IMR-90 (cell line): ENCODE measurements around the gene KLF16. TPM values are rescaled to one million over a fixed set of nuclear protein-coding genes. Genes with fewer than 3 reads are reported as not detected.

ENCODE experiments used
- ATAC-seq: fragments of 200-7000 bp; cut with Tn5 transposase; 2 replicates; pipeline ENCODE4 v1.9.1; 2020; ENCODE audit warnings: low read depth, mild to moderate bottlenecking, moderate library complexity
- BruUV-seq: library from RNA; stranded (reverse); fragments of 400-500 nt; replicated peaks from 2 replicates; lab custom pipeline; 2021; lab: Mats Ljungman, UMichigan
- CTCF ChIA-PET: fragments of 300-600 bp; formaldehyde crosslinking; extraction: SDS; loops from one replicate; lab custom pipeline; 2021; ENCODE audit warnings: antibody characterized with exemption; lab: Yijun Ruan, JAX
- POLR2A ChIA-PET: fragments of 300-600 bp; sonication (Branson Sonifier 250); formaldehyde crosslinking; loops from one replicate; lab custom pipeline; 2022; ENCODE audit warnings: antibody characterized with exemption; ENCODE audit not compliant: unreplicated experiment; lab: Charles Lee
- DNase-seq: peaks from one replicate; pipeline ENCODE4 v3.0.0; 2013
- H2AFZ ChIP-seq: replicated peaks from 2 replicates; pipeline ENCODE3; 2013; ENCODE audit warnings: low read length, mild to moderate bottlenecking; ENCODE audit not compliant: poor library complexity
- H2AK5ac ChIP-seq: 2 replicates; pipeline ENCODE4 v1.6.1; 2013; ENCODE audit warnings: low read depth, low read length, inconsistent platforms
- H2AK9ac ChIP-seq: replicated peaks from 2 replicates; pipeline ENCODE3; 2013; ENCODE audit warnings: mild to moderate bottlenecking, low read depth, low read length, moderate library complexity; ENCODE audit not compliant: poor library complexity
- H2BK120ac ChIP-seq: 2 replicates; pipeline ENCODE4 v1.6.1; 2013; ENCODE audit warnings: low read depth, low read length, inconsistent platforms
- H2BK15ac ChIP-seq: 3 replicates; pipeline ENCODE4 v1.6.1; 2013; ENCODE audit warnings: low read depth, low read length, inconsistent platforms
- H2BK20ac ChIP-seq: 2 replicates; pipeline ENCODE4 v1.6.1; 2013; ENCODE audit warnings: low read depth, mild to moderate bottlenecking, inconsistent platforms, low read length, moderate library complexity
- H2BK5ac ChIP-seq: 2 replicates; pipeline ENCODE4 v1.6.1; 2013; ENCODE audit warnings: mild to moderate bottlenecking, low read depth, low read length, inconsistent platforms; ENCODE audit not compliant: poor library complexity, severe bottlenecking
- H3K14ac ChIP-seq: replicated peaks from 2 replicates; pipeline ENCODE4 v1.6.1; 2013; ENCODE audit warnings: low read depth, low read length, inconsistent platforms
- H3K18ac ChIP-seq: 2 replicates; pipeline ENCODE4 v1.6.1; 2013; ENCODE audit warnings: low read depth, low read length, control low read depth
- H3K23ac ChIP-seq: 2 replicates; pipeline ENCODE4 v1.6.1; 2013; ENCODE audit warnings: low read depth, low read length, inconsistent platforms
- H3K27ac ChIP-seq: 2 replicates; pipeline ENCODE4 v1.5.1; 2013; ENCODE audit warnings: mild to moderate bottlenecking, control low read depth, low read length; ENCODE audit not compliant: insufficient read depth
- H3K27me3 ChIP-seq: 2 replicates; pipeline ENCODE4 v1.6.1; 2013; ENCODE audit warnings: low read length; ENCODE audit not compliant: control insufficient read depth, insufficient read depth
- H3K36me3 ChIP-seq: 2 replicates; pipeline ENCODE4 v1.6.1; 2013; ENCODE audit warnings: low read length, mixed read lengths; ENCODE audit not compliant: control insufficient read depth, insufficient read depth
- H3K4ac ChIP-seq: 2 replicates; pipeline ENCODE4 v1.6.1; 2013; ENCODE audit warnings: low read depth, low read length, inconsistent platforms
- H3K4me1 ChIP-seq: 2 replicates; pipeline ENCODE4 v1.6.1; 2013; ENCODE audit warnings: low read length, mixed read lengths; ENCODE audit not compliant: control insufficient read depth, insufficient read depth
- H3K4me2 ChIP-seq: 2 replicates; pipeline ENCODE4 v1.6.1; 2013; ENCODE audit warnings: low read depth, mild to moderate bottlenecking, control low read depth, low read length, moderate library complexity
- H3K4me3 ChIP-seq: 2 replicates; pipeline ENCODE4 v1.5.1; 2013; ENCODE audit warnings: low read depth, mild to moderate bottlenecking, control low read depth, low read length, moderate library complexity; ENCODE audit not compliant: insufficient read depth
- H3K56ac ChIP-seq: 2 replicates; pipeline ENCODE4 v1.6.1; 2013; ENCODE audit warnings: low read length, inconsistent platforms; ENCODE audit not compliant: insufficient read depth; ENCODE audit errors: extremely low read depth
- H3K79me1 ChIP-seq, 2 experiments: 2 replicates each; pipeline ENCODE4 v1.6.1; 2013; ENCODE audit warnings: low read length in 2 of 2, inconsistent platforms in 1 of 2, low read depth in 1 of 2
- H3K9ac ChIP-seq: 2 replicates; pipeline ENCODE4 v1.6.1; 2013; ENCODE audit warnings: low read depth, low read length, control low read depth
- H3K9me1 ChIP-seq: 2 replicates; pipeline ENCODE4 v1.6.1; 2013; ENCODE audit warnings: low read length, inconsistent platforms; ENCODE audit not compliant: insufficient read depth
- H3K9me3 ChIP-seq: 2 replicates; pipeline ENCODE4 v1.6.1; 2013; ENCODE audit warnings: low read length; ENCODE audit not compliant: control insufficient read depth, insufficient read depth
- H4K20me1 ChIP-seq: 2 replicates; pipeline ENCODE4 v1.6.1; 2013; ENCODE audit warnings: low read length, inconsistent platforms; ENCODE audit not compliant: insufficient read depth
- H4K5ac ChIP-seq: 2 replicates; pipeline ENCODE4 v1.6.1; 2013; ENCODE audit warnings: mild to moderate bottlenecking, low read depth, low read length, control low read depth
- H4K8ac ChIP-seq, 2 experiments: 2 replicates each; pipeline ENCODE4 v1.6.1; 2013; ENCODE audit warnings: low read depth in 2 of 2, low read length in 2 of 2, control low read depth in 1 of 2, inconsistent platforms in 1 of 2
- H4K91ac ChIP-seq: 2 replicates; pipeline ENCODE4 v1.6.1; 2013; ENCODE audit warnings: low read depth, low read length, inconsistent platforms; ENCODE audit not compliant: insufficient read depth
- BHLHE40 ChIP-seq: fragments of 150-350 bp; IDR thresholded peaks from 2 replicates; pipeline ENCODE4 v1.6.1; 2016; ENCODE audit warnings: mild to moderate bottlenecking, low read depth, low read length
- CEBPB ChIP-seq: IDR thresholded peaks from 2 replicates; pipeline ENCODE4 v1.6.1; 2012; ENCODE audit warnings: low read depth, low read length, improper control_type of control experiment
- CHD1 ChIP-seq: IDR thresholded peaks from 2 replicates; pipeline ENCODE4 v1.6.1; 2012; ENCODE audit warnings: low read depth, low read length, improper control_type of control experiment
- FOS ChIP-seq: fragments of 150-350 bp; IDR thresholded peaks from 2 replicates; pipeline ENCODE4 v1.6.1; 2016; ENCODE audit warnings: low read depth, low read length
- MAZ ChIP-seq: IDR thresholded peaks from 2 replicates; pipeline ENCODE4 v1.6.1; 2012; ENCODE audit warnings: low read depth, mild to moderate bottlenecking, low read length, improper control_type of control experiment, moderate library complexity, borderline replicate concordance
- MXI1 ChIP-seq: IDR thresholded peaks from 2 replicates; pipeline ENCODE4 v1.6.1; 2012; ENCODE audit warnings: low read depth, mild to moderate bottlenecking, low read length, moderate library complexity, borderline replicate concordance
- NFE2L2 ChIP-seq: fragments of 150-350 bp; IDR thresholded peaks from 2 replicates; pipeline ENCODE4 v1.6.1; 2016; ENCODE audit warnings: low read depth, mild to moderate bottlenecking, low read length
- POLR2A ChIP-seq: IDR thresholded peaks from 2 replicates; pipeline ENCODE4 v1.6.1; 2012; ENCODE audit warnings: mild to moderate bottlenecking, low read depth, low read length
- RAD21 ChIP-seq: IDR thresholded peaks from 2 replicates; pipeline ENCODE4 v1.6.1; 2012; ENCODE audit warnings: low read length, improper control_type of control experiment
- RCOR1 ChIP-seq: IDR thresholded peaks from 2 replicates; pipeline ENCODE4 v1.6.1; 2012; ENCODE audit warnings: mild to moderate bottlenecking, low read length, improper control_type of control experiment; ENCODE audit not compliant: insufficient replicate concordance
- RFX5 ChIP-seq: IDR thresholded peaks from 2 replicates; pipeline ENCODE4 v1.8.0; 2012; ENCODE audit warnings: low read depth, mild to moderate bottlenecking, low read length, moderate library complexity
- WGBS, 2 experiments: methylation state at CpG; one replicate each; pipeline versions ENCODE4 v1.1.5 to v1.1.7; 2013; ENCODE audit warnings: missing lambda C conversion rate in 2 of 2; ENCODE audit not compliant: insufficient read length in 1 of 2; ENCODE audit errors: extremely low coverage in 2 of 2; 5-methylcytosine and 5-hydroxymethylcytosine counted together
- dilution Hi-C: fragments of 300-500 bp; cut with HindIII; formaldehyde crosslinking; loops from one replicate; pipeline ENCODE4 v1.14.3; 2018; ENCODE audit warnings: low sequenced_read_pairs; ENCODE audit not compliant: unreplicated experiment
- in situ Hi-C: fragments of 300-500 bp; cut with MboI; formaldehyde crosslinking; loops from 3 replicates; pipeline ENCODE4 v1.14.3; 2019; ENCODE audit warnings: low sequenced_read_pairs, inconsistent platforms, mixed read lengths
- intact Hi-C: fragments of 100-400 bp; cut with micrococcal nuclease; formaldehyde crosslinking; loops from 2 replicates; pipeline ENCODE4 v1.10.0; 2022
- polyA plus RNA-seq, 3 experiments: library from polyadenylated mRNA; depleted of rRNA; stranded (reverse); fragments of >200 nt; gene quantifications; 2 replicates each; pipeline ENCODE4 v1.2.3, GENCODE V29; 2012; ENCODE audit warnings: low replicate concordance in 1 of 3
- total RNA-seq: library from RNA; depleted of rRNA; stranded (reverse); fragments of >200 nt; gene quantifications from 2 replicates; pipeline ENCODE4 v1.2.3, GENCODE V29; 2012
- TF ChIP-seq, protein P1 (sequence below): conservative IDR thresholded peaks from 2 replicates; pipeline ENCODE4 v1.5.1; 2012; ENCODE audit warnings: mild to moderate bottlenecking, low read depth, low read length, improper control_type of control experiment
- TF ChIP-seq, protein P2 (sequence below): fragments of 150-350 bp; IDR thresholded peaks from 2 replicates; pipeline ENCODE4 v1.6.1; 2017; ENCODE audit warnings: mild to moderate bottlenecking, antibody characterized with exemption, low read length, low read depth
- TF ChIP-seq, protein P3 (sequence below): fragments of 150-350 bp; IDR thresholded peaks from 2 replicates; pipeline ENCODE4 v1.6.1; 2016; ENCODE audit warnings: low read depth, mild to moderate bottlenecking, low read length, moderate library complexity, borderline replicate concordance

KLF16 gene
- total and polyA plus RNA-seq, 2 of the 4 experiments (the other 2 are of a cell fraction) = 0.90 to 13.1 TPM

DNA sequence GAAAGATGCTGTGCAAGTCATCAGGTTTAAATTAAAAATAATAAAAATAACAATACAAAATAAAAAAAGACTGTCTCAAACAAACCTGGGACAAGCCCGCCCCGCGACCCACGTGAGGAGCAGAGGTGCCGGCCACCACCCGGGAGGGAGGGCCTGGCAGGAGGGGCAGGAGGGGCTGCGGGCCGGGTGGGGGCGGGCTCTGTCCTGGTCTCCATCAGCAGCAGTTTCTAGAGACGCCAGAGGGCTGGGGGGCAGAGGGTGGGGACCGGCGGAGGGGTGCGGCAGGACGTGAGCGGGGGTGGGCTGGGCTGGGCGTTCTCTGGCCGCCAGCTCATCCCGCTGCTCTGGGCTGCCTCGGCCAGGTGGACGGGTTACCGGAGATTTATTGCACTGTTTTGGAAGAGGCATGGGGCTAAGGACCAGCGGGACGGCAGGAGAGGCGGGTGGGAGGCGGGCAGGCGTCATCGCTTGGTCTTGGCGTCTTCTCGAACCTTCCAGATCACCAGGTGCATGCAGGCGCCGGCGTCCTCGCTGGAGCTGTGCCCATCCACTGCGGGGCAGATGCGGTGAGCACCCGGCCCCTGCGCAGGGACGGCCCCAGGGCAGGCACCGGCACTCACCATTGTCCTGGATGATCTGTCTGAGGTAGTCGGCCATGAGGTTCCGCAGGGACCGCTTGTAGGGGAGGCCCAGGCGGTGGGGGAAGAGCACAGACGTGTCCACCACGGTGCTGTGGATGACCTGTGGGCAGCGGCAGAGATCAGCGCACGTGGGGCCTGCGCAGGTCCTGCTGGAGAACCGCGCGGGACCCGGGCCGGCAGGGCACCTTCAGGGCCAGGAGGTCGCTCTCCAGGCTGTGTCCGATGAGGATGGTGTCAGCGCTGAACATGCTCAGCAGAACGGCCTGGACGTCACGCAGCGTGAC is 47.5 kb downstream of the KLF16 start:
- Histone ChIP-seq H3K9me1 (peaks cover 4% of the 10 kb centered on the region; the same call in 1 of the 2 replicates), H3K27ac (no peak overlapping the region), H3K9ac (no peak overlapping the region), H2AK9ac (no peak overlapping the region), H3K18ac (no peak overlapping the region), H3K9me3 (no peaks in the 10 kb centered on the region), H4K5ac (no peak overlapping the region), H2AK5ac (no peak overlapping the region), H3K56ac (no peak overlapping the region), H3K4me3 (no peak overlapping the region), H3K4me2 (no peak overlapping the region), H2BK120ac (no peak overlapping the region), H3K79me1 (peaks cover 0 to 9% of the 10 kb centered on the region in 2 experiments; a peak in 2 of 4 replicates), H3K27me3 (no peaks in the 10 kb centered on the region), H3K14ac (no peak overlapping the region), H4K20me1 (no peaks in the 10 kb centered on the region; the same call in 1 of the 2 replicates), H4K8ac (no peak overlapping the region), H3K23ac (no peak overlapping the region), H2BK20ac (no peak overlapping the region), H2AFZ (no peak overlapping the region), H4K91ac (no peak overlapping the region), H3K36me3 (peaks cover 40% of the 10 kb centered on the region), H2BK15ac (no peak overlapping the region), H3K4me1 (peaks cover 8% of the 10 kb centered on the region), H3K4ac (no peak overlapping the region), H2BK5ac (no peak overlapping the region)
- POLR2A ChIA-PET = no interaction called here
- dilution Hi-C loops (no loop called here), in situ Hi-C loops (no loop called here), intact Hi-C loops (no loop called here)
- no peak for TF ChIP-seq MXI1
- TF ChIP-seq, protein P1, sequence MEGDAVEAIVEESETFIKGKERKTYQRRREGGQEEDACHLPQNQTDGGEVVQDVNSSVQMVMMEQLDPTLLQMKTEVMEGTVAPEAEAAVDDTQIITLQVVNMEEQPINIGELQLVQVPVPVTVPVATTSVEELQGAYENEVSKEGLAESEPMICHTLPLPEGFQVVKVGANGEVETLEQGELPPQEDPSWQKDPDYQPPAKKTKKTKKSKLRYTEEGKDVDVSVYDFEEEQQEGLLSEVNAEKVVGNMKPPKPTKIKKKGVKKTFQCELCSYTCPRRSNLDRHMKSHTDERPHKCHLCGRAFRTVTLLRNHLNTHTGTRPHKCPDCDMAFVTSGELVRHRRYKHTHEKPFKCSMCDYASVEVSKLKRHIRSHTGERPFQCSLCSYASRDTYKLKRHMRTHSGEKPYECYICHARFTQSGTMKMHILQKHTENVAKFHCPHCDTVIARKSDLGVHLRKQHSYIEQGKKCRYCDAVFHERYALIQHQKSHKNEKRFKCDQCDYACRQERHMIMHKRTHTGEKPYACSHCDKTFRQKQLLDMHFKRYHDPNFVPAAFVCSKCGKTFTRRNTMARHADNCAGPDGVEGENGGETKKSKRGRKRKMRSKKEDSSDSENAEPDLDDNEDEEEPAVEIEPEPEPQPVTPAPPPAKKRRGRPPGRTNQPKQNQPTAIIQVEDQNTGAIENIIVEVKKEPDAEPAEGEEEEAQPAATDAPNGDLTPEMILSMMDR = no peak
- no peak for TF ChIP-seq NFE2L2
- TF ChIP-seq RCOR1 = no peak
- TF ChIP-seq FOS = no peak
- TF ChIP-seq POLR2A = no peak
- TF ChIP-seq CHD1 = no peak
- TF ChIP-seq RFX5 = no peak
- no peak for TF ChIP-seq BHLHE40
- TF ChIP-seq CEBPB = no peak
- TF ChIP-seq, protein P2, sequence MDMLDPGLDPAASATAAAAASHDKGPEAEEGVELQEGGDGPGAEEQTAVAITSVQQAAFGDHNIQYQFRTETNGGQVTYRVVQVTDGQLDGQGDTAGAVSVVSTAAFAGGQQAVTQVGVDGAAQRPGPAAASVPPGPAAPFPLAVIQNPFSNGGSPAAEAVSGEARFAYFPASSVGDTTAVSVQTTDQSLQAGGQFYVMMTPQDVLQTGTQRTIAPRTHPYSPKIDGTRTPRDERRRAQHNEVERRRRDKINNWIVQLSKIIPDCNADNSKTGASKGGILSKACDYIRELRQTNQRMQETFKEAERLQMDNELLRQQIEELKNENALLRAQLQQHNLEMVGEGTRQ = no peak
- TF ChIP-seq RAD21 = no peak
- TF ChIP-seq, protein P3, sequence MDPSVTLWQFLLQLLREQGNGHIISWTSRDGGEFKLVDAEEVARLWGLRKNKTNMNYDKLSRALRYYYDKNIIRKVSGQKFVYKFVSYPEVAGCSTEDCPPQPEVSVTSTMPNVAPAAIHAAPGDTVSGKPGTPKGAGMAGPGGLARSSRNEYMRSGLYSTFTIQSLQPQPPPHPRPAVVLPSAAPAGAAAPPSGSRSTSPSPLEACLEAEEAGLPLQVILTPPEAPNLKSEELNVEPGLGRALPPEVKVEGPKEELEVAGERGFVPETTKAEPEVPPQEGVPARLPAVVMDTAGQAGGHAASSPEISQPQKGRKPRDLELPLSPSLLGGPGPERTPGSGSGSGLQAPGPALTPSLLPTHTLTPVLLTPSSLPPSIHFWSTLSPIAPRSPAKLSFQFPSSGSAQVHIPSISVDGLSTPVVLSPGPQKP = no peak
- TF ChIP-seq MAZ = no peak
- DNase-seq (no peak), ATAC-seq (no peak)
- 94% methylated on average over 47 of the region's 61 CpGs; no CpG with 5 or more reads in 1 of the 2 experiments for WGBS, 2 experiments
- CTCF ChIA-PET = no interaction called here
- TSS peak; percentile 81 for BruUV-seq
